Measurements from ENCODE around the gene PCED1B.
A peak's percentile ranks its signal among the peaks of the same experiment; 100 is the strongest.

The PCED1B gene

GRCh38 chr12:47222520-47223030 is 143.2 kb downstream of the PCED1B start:
- no peak for DNase-seq (ENCODE audit: low spot score)
- no peak overlapping the region for H3K27ac ChIP-seq
- no peak overlapping the region for H3K4me3 ChIP-seq
- TF ChIP-seq CTCF (IDR thresholded peaks at IDR 0.05) = no peak

- TF ChIP-seq CTCF (IDR thresholded peaks at IDR 0.05) = no peak
- DNase-seq (ENCODE audit: low spot score) = no peak
- H3K4me3 ChIP-seq = peak overlapping the region; percentile 39
- H3K27ac ChIP-seq = peak overlapping the region; percentile 16 to 26
Measured at GRCh38 chr12:47223031-47223847, 143.8 kb downstream of the PCED1B start.

GRCh38 chr12:47223848-47224213 is 144.4 kb downstream of the PCED1B start:
- no peak for TF ChIP-seq CTCF (IDR thresholded peaks at IDR 0.05)
- Histone ChIP-seq H3K4me3 (peak overlapping the region; percentile 39), H3K27ac (peak overlapping the region; percentile 16 to 26)
- no peak for DNase-seq (ENCODE audit: low spot score)

GRCh38 chr12:47224563-47225133 is 145.2 kb downstream of the PCED1B start:
- no peak for DNase-seq (ENCODE audit: low spot score)
- H3K27ac ChIP-seq = no peak overlapping the region

GRCh38 chr12:47225356-47225755 is 145.9 kb downstream of the PCED1B start:
- no peak for TF ChIP-seq CTCF (IDR thresholded peaks at IDR 0.05)
- DNase-seq (ENCODE audit: low spot score) = no peak
- Histone ChIP-seq H3K4me3 (no peak overlapping the region), H3K27ac (no peak overlapping the region)

More at GRCh38 chr12:47224563-47225133, 145.2 kb downstream of the PCED1B start:
- H3K4me3 ChIP-seq = no peak overlapping the region
- no peak for TF ChIP-seq CTCF (IDR thresholded peaks at IDR 0.05)

GRCh38 chr12:47226199-47226598 is 146.8 kb downstream of the PCED1B start:
- no peak for TF ChIP-seq CTCF (IDR thresholded peaks at IDR 0.05)
- H3K27ac ChIP-seq = no peak overlapping the region
- no peak for DNase-seq (ENCODE audit: low spot score)
- H3K4me3 ChIP-seq = no peak overlapping the region

- DNase-seq (ENCODE audit: low spot score) = no peak
- no peak overlapping the region for H3K4me3 ChIP-seq
- H3K27ac ChIP-seq = no peak overlapping the region
- TF ChIP-seq CTCF (IDR thresholded peaks at IDR 0.05) = no peak
Measured at GRCh38 chr12:47228802-47229201, 149.4 kb downstream of the PCED1B start.

Data from coronary artery (tissue), 2 donors.